Measurements from ENCODE around the gene TOLLIP. TPM values are rescaled to one million over a fixed set of nuclear protein-coding genes. Genes with fewer than 3 reads are reported as not detected.

Gene TOLLIP
- total RNA-seq, 2 donors from 2014 or later, result 46.0 to 46.3 TPM

DNA sequence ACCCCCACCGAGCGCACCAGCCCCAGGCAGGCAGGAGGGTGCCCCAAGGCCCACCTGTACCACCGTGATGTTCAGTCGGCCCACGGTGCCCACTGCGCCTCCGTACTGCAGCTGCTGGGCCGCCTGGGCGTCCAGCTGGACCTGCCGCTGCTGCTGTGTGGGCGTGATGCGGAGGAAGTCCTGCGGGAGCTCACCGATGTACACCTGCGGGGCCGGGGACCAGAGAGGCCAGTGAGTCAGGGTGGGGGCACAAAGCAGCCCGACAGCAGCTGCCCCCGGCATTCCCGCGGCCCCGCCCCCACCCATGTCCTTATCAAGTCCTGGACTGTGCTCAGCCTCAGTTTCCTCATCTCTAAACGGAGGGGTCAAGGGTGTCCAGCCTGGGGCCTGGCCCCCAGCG is 13.8 kb downstream of the TOLLIP start:
- DNase-seq (ENCODE audit: low spot score), result no peak
- TF ChIP-seq, protein P1, sequence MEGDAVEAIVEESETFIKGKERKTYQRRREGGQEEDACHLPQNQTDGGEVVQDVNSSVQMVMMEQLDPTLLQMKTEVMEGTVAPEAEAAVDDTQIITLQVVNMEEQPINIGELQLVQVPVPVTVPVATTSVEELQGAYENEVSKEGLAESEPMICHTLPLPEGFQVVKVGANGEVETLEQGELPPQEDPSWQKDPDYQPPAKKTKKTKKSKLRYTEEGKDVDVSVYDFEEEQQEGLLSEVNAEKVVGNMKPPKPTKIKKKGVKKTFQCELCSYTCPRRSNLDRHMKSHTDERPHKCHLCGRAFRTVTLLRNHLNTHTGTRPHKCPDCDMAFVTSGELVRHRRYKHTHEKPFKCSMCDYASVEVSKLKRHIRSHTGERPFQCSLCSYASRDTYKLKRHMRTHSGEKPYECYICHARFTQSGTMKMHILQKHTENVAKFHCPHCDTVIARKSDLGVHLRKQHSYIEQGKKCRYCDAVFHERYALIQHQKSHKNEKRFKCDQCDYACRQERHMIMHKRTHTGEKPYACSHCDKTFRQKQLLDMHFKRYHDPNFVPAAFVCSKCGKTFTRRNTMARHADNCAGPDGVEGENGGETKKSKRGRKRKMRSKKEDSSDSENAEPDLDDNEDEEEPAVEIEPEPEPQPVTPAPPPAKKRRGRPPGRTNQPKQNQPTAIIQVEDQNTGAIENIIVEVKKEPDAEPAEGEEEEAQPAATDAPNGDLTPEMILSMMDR (IDR thresholded peaks at IDR 0.05), result no peak
- Histone ChIP-seq H3K27ac (no peak overlapping the region), H3K4me1 (ENCODE audit: control insufficient read depth in 1 of 2, low read depth in 2 of 2) (peaks cover 8 to 23% of the 10 kb centered on the region in 2 donors), H3K4me3 (no peak overlapping the region), H3K9me3 (no peaks in the 10 kb centered on the region), H3K36me3 (peaks cover 33% of the 10 kb centered on the region), H3K27me3 (replicated peaks; ENCODE audit: insufficient read depth) (no peaks in the 10 kb centered on the region)
- no peak for ATAC-seq (ENCODE audit: insufficient number of reproducible peaks, low FRiP score, low read depth)

GRCh38 chr11:1295086-1295485 is 14.3 kb downstream of the TOLLIP start:
- DNase-seq (ENCODE audit: low spot score) (no peak), ATAC-seq (ENCODE audit: insufficient number of reproducible peaks, low FRiP score, low read depth) (no peak)
- Histone ChIP-seq H3K27ac (no peak overlapping the region), H3K36me3 (peaks cover 38% of the 10 kb centered on the region), H3K4me1 (ENCODE audit: control insufficient read depth in 1 of 2, low read depth in 2 of 2) (peaks cover 6 to 18% of the 10 kb centered on the region in 2 donors), H3K9me3 (no peaks in the 10 kb centered on the region), H3K4me3 (no peak overlapping the region), H3K27me3 (replicated peaks; ENCODE audit: insufficient read depth) (no peaks in the 10 kb centered on the region)
- TF ChIP-seq, protein P1 (IDR thresholded peaks at IDR 0.05), result no peak

DNA sequence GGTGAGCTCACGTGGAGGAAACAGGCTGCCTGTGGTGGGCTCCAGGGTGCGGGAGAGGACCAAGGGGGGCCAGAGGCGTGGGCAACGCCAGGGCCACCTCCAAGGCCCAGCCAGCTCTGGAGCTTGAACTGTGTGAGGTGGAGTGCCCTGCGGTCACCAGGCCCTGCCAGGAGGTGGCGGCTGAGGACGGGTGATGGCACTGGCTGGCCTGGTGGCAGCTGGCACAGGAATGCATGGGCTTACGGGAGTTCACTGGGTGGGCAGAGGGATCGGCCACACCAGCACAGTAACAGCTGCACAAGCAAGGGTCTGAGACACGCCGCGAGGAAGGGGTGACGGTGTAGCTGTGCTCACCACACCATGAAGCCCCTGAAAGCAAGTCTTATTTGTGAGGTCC is 15.8 kb downstream of the TOLLIP start:
- Histone ChIP-seq H3K9me3 (no peaks in the 10 kb centered on the region), H3K36me3 (peaks cover 53% of the 10 kb centered on the region), H3K27me3 (replicated peaks; ENCODE audit: insufficient read depth) (no peaks in the 10 kb centered on the region), H3K4me1 (ENCODE audit: control insufficient read depth in 1 of 2, low read depth in 2 of 2) (peaks cover 0 to 5% of the 10 kb centered on the region in 2 donors), H3K4me3 (no peak overlapping the region), H3K27ac (no peak overlapping the region)
- TF ChIP-seq, protein P1 (IDR thresholded peaks at IDR 0.05), result no peak
- DNase-seq (ENCODE audit: low spot score) (no peak), ATAC-seq (ENCODE audit: insufficient number of reproducible peaks, low FRiP score, low read depth) (no peak)

GRCh38 chr11:1292644-1293618 is 16.5 kb downstream of the TOLLIP start:
- Histone ChIP-seq H3K4me3 (no peak overlapping the region), H3K9me3 (no peaks in the 10 kb centered on the region), H3K4me1 (ENCODE audit: control insufficient read depth in 1 of 2, low read depth in 2 of 2) (no peaks in the 10 kb centered on the region), H3K36me3 (peaks cover 58% of the 10 kb centered on the region), H3K27ac (no peak overlapping the region), H3K27me3 (replicated peaks; ENCODE audit: insufficient read depth) (no peaks in the 10 kb centered on the region)
- ATAC-seq (ENCODE audit: insufficient number of reproducible peaks, low FRiP score, low read depth) (no peak), DNase-seq (ENCODE audit: low spot score) (no peak)
- TF ChIP-seq, protein P1 (IDR thresholded peaks at IDR 0.05), result no peak

DNA sequence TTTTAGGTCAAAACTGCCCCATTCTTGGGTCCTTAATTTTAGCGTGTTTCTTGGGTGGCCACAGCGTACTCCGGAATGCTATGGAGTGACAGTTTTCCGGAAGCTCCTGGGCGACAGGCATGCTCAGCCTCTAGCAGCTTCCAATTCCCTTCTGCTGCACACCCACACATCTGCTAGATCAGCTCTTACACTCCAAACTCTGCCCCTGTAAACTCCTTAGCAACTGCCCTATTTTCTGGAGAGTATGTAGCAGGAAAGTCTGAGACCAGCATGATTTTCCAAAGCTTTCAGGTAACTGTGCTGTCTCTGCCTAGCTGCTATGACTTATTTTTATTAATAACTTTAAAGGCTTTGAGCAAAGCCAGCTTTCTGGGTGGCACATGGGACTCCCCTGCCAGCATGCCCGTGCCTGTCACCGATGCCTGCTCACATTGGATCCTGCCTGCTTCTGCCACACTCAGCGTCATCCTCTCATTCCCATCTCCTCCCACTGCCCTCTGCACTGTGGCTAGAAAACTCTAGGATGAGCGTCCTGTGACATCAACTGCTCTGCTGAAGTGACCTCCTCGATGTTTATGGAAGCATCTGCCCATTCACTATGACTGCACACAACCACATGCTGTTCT is 17.3 kb downstream of the TOLLIP start:
- Histone ChIP-seq H3K9me3 (no peaks in the 10 kb centered on the region), H3K27ac (no peak overlapping the region), H3K36me3 (peaks cover 52% of the 10 kb centered on the region), H3K27me3 (replicated peaks; ENCODE audit: insufficient read depth) (no peaks in the 10 kb centered on the region), H3K4me3 (no peak overlapping the region), H3K4me1 (ENCODE audit: control insufficient read depth in 1 of 2, low read depth in 2 of 2) (no peaks in the 10 kb centered on the region)
- ATAC-seq (ENCODE audit: insufficient number of reproducible peaks, low FRiP score, low read depth) (no peak), DNase-seq (ENCODE audit: low spot score) (no peak)
- TF ChIP-seq, protein P1 (IDR thresholded peaks at IDR 0.05), result no peak
